Stimulated activated CD8-positive, alpha-beta memory T cell treated with anti-CD3 and anti-CD28 coated beads, Interleukin-15, amount 100 ng/mL, for 1 hour (primary cell): ENCODE results near the gene ATP8B4.
"Not testable (repeated sequence)": the region's sequence is repeated elsewhere in the genome, so short reads cannot be mapped to it uniquely, and the experiment has no call there.

Source experiments
- DNase-seq: peaks from one replicate; pipeline ENCODE4 v3.0.0-alpha.2; 2020; ENCODE audit warnings: low read depth

ATP8B4 gene

GRCh38 chr15:50107591-50108408 is 11.2 kb downstream of the ATP8B4 start:
- no peak for DNase-seq

- DNase-seq, result no peak
Measured at GRCh38 chr15:50107157-50107556, 11.9 kb downstream of the ATP8B4 start.

GRCh38 chr15:50106457-50106856 is 12.6 kb downstream of the ATP8B4 start:
- DNase-seq, result no peak

GRCh38 chr15:50100486-50100885 is 18.5 kb downstream of the ATP8B4 start:
- no peak for DNase-seq

GRCh38 chr15:50098545-50098944 is 20.5 kb downstream of the ATP8B4 start:
- no peak for DNase-seq

GRCh38 chr15:50095938-50096821 is 22.9 kb downstream of the ATP8B4 start:
- DNase-seq, result no peak

GRCh38 chr15:50089386-50089785 is 29.6 kb downstream of the ATP8B4 start:
- not testable (repeated sequence) for DNase-seq

GRCh38 chr15:50084932-50085331 is 34.1 kb downstream of the ATP8B4 start:
- no peak for DNase-seq

GRCh38 chr15:50083424-50084025 is 35.5 kb downstream of the ATP8B4 start:
- DNase-seq, result no peak

- no peak for DNase-seq
Measured at GRCh38 chr15:50082066-50082465, 37.0 kb downstream of the ATP8B4 start.

GRCh38 chr15:50077651-50078050 is 41.4 kb downstream of the ATP8B4 start:
- DNase-seq, result no peak

GRCh38 chr15:50077176-50077575 is 41.9 kb downstream of the ATP8B4 start:
- no peak for DNase-seq

- no peak for DNase-seq
Measured at GRCh38 chr15:50075319-50075718, 43.7 kb downstream of the ATP8B4 start.

- no peak for DNase-seq
Measured at GRCh38 chr15:50071551-50072258, 47.3 kb downstream of the ATP8B4 start.

GRCh38 chr15:50068016-50068415 is 51.0 kb downstream of the ATP8B4 start:
- DNase-seq, result no peak

GRCh38 chr15:50067254-50067653 is 51.8 kb downstream of the ATP8B4 start:
- DNase-seq, result no peak

GRCh38 chr15:50066666-50067065 is 52.4 kb downstream of the ATP8B4 start:
- no peak for DNase-seq

- no peak for DNase-seq
Measured at GRCh38 chr15:50066202-50066601, 52.8 kb downstream of the ATP8B4 start.

- DNase-seq, result no peak
Measured at GRCh38 chr15:50065279-50065678, 53.8 kb downstream of the ATP8B4 start.

- DNase-seq, result no peak
Measured at GRCh38 chr15:50064673-50065072, 54.4 kb downstream of the ATP8B4 start.

GRCh38 chr15:50063226-50063625 is 55.8 kb downstream of the ATP8B4 start:
- DNase-seq, result no peak

- DNase-seq, result no peak
Measured at GRCh38 chr15:50061503-50061902, 57.5 kb downstream of the ATP8B4 start.
